Posterior vena cava (tissue), 2 donors: Measurements from ENCODE around the gene ZWILCH. TPM values are rescaled to one million over a fixed set of nuclear protein-coding genes. Genes with fewer than 3 reads are reported as not detected.

Source experiments
- DNase-seq: peaks from one replicate; pipeline ENCODE4 v3.0.0-alpha.2; 2020; ENCODE audit warnings: low spot score
- intact Hi-C, 2 donors: fragments of 100-400 bp; cut with DNase I; formaldehyde crosslinking; loops; one replicate each; pipeline versions ENCODE4 v1.14.1 to v1.14.2; 2022 to 2023
- microRNA-seq, 2 donors: library from miRNA; unstranded; fragments of <30 nt; microRNA quantifications; one replicate each; pipeline ENCODE4 v1.2.0, GENCODE V29; 2020 to 2021; ENCODE audit warnings: borderline microRNAs expressed in 2 of 2
- total RNA-seq, 2 donors: library from RNA; stranded (reverse); fragmentation: NEBNext Ultra II Directional; extraction: Animal tissue kit (Norgen Biotek cat#: 25700); gene quantifications; one replicate each; pipeline ENCODE4 v1.2.1, GENCODE V29; 2021
- donor health status: DM: yes; HTN: yes; CAD: no.
- donor health status: DM: yes; HTN: yes; CAD: no.

Gene ZWILCH
- total RNA-seq, 2 donors from 2014 or later = 6.4 to 7.5 TPM

DNA sequence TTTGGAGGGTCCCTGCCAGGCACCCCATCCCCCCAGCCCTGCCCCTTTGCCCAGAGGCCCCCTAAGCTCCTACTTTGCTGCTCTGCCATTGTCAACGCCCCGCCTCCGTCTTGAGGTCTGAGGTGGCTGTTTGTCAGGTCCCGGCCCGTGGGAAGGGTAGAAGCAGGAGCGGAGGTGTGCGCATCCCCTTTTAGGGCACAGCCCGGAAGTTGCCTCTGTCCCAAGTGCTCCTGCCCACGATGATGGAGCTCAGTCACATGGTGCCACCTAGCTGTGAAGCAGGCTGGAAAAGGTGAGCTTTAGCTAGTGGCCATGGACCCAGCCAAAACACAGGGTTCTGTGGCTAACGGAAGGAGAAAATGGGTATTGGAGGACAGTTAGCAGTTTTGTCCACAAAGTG is 89.2 kb downstream of the ZWILCH start:
- intact Hi-C loops = no loop called here
- no peak for DNase-seq

- intact Hi-C loops = no loop called here
These were observed 89.7 kb downstream of the ZWILCH start for GRCh38 chr15:66594836-66595235.

GRCh38 chr15:66595332-66595731 is 90.2 kb downstream of the ZWILCH start:
- no peak for DNase-seq
- intact Hi-C loops = no loop called here

More at GRCh38 chr15:66594836-66595235, 89.7 kb downstream of the ZWILCH start:
- DNase-seq = no peak

GRCh38 chr15:66595931-66596545 is 90.9 kb downstream of the ZWILCH start:
- DNase-seq = no peak
- intact Hi-C loops = no loop called here

GRCh38 chr15:66598095-66598815 is 93.1 kb downstream of the ZWILCH start:
- no peak for DNase-seq
- intact Hi-C loops = no loop called here

Small RNAs within 50 kb of the gene (microRNA-seq; reads per million reads assigned to microRNA genes)
- 0 to 0.32 reads per million in 2 donors for gene MIR4512

Other genes with a start within 250 kb of the ZWILCH start
- gene DIS3L, start 211.8 kb upstream of the ZWILCH start, total RNA-seq = 10 to 100 TPM; 24.3 to 25.3 TPM
- gene TIPIN, start 148.6 kb upstream of the ZWILCH start, total RNA-seq = 1 to 10 TPM; 6.1 to 6.5 TPM
- gene MAP2K1, start 118.4 kb upstream of the ZWILCH start, total RNA-seq = 10 to 100 TPM; 36.6 to 70.4 TPM
- gene SNAPC5, start 7.6 kb upstream of the ZWILCH start, total RNA-seq = 10 to 100 TPM; 19.5 to 26.2 TPM
- 1,000 to 10,000 TPM; 1,740 to 1,819 TPM for gene RPL4, start 471 bp upstream of the ZWILCH start, total RNA-seq
- not detected for gene LCTL, start 60.7 kb downstream of the ZWILCH start, total RNA-seq
- 10 to 100 TPM; 17.4 to 18.4 TPM for gene SMAD6, start 196.9 kb downstream of the ZWILCH start, total RNA-seq